ENCODE data around the gene SCARF1.

The SCARF1 gene

DNA sequence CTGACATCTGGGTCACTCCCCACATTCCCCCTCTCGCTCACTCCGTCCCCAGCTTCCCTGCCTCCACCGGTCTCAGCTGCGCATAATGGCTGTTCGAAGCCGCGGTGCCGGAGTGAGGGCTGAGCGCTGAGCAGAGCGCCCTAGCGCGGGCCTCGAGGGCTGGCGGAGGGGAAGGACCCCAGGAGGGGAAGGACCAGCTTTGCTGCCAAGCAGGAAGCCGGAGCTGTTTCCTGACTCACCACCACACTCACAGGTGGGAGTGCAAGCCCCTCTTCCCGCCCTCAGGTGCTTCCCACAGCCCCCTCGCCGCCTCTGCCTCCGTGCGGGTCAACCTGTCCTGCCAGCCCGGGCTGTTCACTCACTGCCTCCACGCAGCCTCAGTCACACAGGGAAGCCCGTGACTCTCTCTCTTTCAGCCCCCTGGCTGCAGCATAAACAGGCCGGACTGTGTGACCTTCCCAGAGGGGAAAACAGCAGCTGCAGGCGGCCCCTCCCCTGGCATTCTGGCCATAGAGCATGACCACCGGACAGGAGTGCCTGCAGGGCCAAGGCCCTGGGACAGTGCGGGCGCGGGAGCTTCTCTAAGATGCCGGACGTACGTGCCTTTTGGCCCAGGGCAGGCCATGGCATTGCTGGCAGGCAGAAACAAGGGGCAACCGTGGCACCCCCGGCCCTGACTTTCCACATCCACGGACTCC lies 40.6 kb downstream of the SCARF1 start:
- TF ChIP-seq, protein P1, sequence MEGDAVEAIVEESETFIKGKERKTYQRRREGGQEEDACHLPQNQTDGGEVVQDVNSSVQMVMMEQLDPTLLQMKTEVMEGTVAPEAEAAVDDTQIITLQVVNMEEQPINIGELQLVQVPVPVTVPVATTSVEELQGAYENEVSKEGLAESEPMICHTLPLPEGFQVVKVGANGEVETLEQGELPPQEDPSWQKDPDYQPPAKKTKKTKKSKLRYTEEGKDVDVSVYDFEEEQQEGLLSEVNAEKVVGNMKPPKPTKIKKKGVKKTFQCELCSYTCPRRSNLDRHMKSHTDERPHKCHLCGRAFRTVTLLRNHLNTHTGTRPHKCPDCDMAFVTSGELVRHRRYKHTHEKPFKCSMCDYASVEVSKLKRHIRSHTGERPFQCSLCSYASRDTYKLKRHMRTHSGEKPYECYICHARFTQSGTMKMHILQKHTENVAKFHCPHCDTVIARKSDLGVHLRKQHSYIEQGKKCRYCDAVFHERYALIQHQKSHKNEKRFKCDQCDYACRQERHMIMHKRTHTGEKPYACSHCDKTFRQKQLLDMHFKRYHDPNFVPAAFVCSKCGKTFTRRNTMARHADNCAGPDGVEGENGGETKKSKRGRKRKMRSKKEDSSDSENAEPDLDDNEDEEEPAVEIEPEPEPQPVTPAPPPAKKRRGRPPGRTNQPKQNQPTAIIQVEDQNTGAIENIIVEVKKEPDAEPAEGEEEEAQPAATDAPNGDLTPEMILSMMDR (conservative IDR thresholded peaks at IDR 0.05; ENCODE audit: low read length) = no peak
- no peak overlapping the region for H3K4me3 ChIP-seq (ENCODE audit: low read length)
- DNase-seq (ENCODE audit: low read depth) = no peak

DNA sequence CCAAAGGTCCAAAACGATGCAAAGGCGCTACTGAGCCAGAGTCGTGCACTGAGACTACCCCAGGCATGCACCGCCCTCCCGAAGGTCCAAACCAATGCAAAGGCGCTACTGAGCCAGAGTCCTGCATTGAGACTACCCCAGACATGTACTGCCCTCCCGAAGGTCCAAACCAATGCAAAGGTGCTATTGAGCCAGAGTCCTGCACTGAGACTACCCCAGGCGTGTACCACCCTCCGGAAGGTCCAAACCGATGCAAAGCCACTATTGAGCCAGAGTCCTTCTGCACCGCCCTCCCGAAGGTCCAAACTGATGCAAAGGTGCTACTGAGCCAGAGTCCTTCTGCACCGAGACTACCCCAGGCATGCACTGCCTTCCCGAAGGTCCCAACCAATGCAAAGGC lies 44.0 kb downstream of the SCARF1 start:
- no peak for DNase-seq (ENCODE audit: low read depth)
- no peak overlapping the region for H3K4me3 ChIP-seq (ENCODE audit: low read length)
- TF ChIP-seq, protein P1 (conservative IDR thresholded peaks at IDR 0.05; ENCODE audit: low read length) = no peak

DNA sequence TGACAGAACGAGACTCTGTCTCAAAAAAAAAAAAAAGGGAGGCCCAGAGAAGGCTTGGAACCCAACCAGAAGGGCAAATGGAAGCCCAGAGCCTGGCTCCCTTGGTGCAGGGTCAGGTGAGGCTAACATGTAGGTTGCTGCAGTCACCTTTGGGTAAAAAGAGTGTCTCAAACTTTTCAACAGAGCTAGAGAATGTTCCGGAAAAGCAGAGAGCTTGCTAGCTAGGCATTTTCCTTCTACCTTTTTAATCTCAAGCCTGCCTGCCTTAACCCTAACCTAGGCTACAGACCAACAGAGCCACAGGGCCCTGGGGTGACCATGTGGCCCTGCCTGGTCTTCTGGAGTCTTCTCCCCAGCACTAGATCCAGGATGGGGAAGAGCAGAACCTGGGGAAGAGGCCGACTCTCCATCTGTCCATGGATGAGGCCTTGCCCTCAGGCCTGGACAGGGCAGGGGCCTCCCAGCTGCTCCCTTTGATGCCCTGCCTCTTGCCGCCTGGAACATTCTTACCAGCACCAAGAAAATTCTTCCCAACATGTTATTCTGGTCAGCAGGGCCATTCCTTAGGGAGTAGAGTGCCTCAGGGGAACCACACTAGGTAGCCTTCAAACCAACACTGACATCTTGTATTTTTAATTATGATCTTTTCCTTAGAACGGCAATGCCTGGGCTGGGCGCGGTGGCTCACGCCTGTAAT lies 47.0 kb downstream of the SCARF1 start:
- TF ChIP-seq, protein P1 (conservative IDR thresholded peaks at IDR 0.05; ENCODE audit: low read length) = no peak
- no peak overlapping the region for H3K4me3 ChIP-seq (ENCODE audit: low read length)
- DNase-seq (ENCODE audit: low read depth) = no peak

DNA sequence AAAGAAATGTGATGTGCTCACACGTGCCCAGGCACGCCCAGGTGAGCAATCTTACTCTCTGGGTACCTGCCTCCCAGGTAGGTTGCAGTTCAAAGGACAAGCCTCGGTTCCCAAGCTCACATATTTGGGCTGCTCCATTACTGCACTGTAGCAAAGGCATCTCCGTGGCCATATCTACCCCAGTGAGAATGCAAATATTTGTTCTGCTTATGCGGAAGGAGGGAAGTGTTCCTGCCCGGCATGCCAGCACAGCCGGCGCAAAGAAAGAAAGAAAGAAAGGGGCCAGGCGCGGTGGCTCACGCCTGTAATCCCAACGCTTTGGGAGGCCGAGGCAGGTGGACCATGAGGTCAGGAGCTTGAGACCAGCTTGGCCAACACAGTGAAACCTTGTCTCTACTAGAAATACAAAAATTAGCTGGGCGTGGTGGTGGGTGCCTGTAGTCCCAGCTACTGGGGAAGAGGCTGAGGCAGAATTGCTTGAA lies 47.6 kb downstream of the SCARF1 start:
- TF ChIP-seq, protein P1 (conservative IDR thresholded peaks at IDR 0.05; ENCODE audit: low read length) = no peak
- H3K4me3 ChIP-seq (ENCODE audit: low read length) = no peak overlapping the region
- DNase-seq (ENCODE audit: low read depth) = no peak

DNA sequence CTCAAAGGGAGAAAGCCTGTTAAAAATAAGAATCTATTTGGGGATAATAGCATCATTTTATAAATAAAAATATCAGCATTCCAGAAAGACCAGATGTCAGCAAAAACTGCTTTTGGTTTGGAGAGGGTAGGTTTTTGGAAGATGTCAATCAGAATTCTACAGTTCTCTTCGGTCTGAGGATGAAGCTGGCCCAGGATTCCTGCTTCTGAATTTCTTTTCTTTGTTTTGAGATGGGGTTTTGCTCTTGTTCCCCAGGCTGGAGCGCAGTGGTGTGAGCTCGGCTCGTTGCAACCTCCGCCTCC lies 52.0 kb downstream of the SCARF1 start:
- DNase-seq (ENCODE audit: low read depth) = no peak
- H3K4me3 ChIP-seq (ENCODE audit: low read length) = no peak overlapping the region
- TF ChIP-seq, protein P1 (conservative IDR thresholded peaks at IDR 0.05; ENCODE audit: low read length) = no peak

DNA sequence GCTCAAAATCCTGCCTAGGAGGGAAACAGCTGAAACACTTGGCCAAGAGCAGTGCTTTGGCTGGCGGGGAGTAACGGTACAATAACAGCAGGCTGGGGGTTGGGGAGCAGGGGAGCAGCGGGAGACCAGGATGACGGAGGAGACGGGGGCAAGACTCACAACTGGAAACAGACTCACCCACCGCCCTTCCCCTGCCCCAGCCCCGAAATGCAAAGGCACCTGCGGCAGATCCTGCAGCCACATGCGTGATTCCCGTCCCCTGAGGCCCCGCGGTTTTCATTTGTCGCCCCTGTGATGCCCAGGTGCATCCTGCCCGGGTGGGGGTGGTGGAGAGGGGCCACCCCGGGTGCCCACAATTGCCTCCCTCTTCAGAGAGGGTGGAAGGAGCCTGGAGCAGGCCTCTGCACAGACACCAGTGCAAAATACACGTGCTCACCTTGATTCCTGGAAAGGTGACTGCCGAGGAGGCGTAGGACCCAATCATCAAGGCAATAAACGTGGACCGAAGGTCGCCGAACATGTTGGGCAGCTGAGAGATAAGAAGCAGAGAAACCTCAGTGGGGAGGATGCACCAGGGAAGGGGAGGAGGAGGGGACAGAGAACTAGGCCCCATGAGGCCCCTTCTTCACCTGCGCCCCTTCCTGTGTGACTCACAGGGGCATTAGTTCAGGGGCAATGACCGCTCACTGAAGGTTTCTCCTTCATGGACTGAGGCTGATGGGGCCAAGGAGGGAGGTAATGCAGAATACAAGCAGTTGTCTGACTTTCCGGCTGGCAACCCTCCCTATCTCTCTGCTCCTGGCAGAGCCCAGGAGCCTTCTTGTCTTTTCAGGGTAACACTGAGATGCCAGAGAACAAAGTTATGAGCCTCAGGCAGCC lies 52.5 kb downstream of the SCARF1 start:
- TF ChIP-seq, protein P1 (conservative IDR thresholded peaks at IDR 0.05; ENCODE audit: low read length) = no peak
- no peak for DNase-seq (ENCODE audit: low read depth)
- no peak overlapping the region for H3K4me3 ChIP-seq (ENCODE audit: low read length)

Data from AG10803 (cell line).